ENCODE results near the gene SLC16A12. TPM values are rescaled to one million over a fixed set of nuclear protein-coding genes. Genes with fewer than 3 reads are reported as not detected.

Gene SLC16A12
- total and polyA plus RNA-seq, 2 of the 8 experiments (the other 6 are each of a cell fraction or from before 2014, with no cell fraction given) = 1.6 to 1.9 TPM

DNA sequence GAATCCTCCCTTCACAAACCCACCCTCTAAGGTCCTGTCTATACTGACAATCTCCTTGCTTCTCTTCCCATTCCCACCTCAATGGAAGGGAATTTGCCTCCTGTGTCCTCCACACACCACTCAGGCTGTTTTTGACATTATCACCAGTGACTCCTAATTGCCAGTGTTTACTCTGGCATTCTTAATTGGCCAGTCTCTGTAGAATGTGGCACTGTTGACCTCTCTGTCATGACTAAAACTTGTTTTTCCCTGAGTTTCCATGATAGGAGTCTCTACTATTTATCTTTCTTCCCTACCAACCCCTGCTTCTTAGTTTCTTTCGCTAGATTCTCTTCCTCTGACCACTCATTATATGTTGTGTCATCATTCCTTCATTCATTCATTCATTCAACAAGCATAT, 12.1 kb downstream of the SLC16A12 start (continued):
- TF ChIP-seq, protein P1, sequence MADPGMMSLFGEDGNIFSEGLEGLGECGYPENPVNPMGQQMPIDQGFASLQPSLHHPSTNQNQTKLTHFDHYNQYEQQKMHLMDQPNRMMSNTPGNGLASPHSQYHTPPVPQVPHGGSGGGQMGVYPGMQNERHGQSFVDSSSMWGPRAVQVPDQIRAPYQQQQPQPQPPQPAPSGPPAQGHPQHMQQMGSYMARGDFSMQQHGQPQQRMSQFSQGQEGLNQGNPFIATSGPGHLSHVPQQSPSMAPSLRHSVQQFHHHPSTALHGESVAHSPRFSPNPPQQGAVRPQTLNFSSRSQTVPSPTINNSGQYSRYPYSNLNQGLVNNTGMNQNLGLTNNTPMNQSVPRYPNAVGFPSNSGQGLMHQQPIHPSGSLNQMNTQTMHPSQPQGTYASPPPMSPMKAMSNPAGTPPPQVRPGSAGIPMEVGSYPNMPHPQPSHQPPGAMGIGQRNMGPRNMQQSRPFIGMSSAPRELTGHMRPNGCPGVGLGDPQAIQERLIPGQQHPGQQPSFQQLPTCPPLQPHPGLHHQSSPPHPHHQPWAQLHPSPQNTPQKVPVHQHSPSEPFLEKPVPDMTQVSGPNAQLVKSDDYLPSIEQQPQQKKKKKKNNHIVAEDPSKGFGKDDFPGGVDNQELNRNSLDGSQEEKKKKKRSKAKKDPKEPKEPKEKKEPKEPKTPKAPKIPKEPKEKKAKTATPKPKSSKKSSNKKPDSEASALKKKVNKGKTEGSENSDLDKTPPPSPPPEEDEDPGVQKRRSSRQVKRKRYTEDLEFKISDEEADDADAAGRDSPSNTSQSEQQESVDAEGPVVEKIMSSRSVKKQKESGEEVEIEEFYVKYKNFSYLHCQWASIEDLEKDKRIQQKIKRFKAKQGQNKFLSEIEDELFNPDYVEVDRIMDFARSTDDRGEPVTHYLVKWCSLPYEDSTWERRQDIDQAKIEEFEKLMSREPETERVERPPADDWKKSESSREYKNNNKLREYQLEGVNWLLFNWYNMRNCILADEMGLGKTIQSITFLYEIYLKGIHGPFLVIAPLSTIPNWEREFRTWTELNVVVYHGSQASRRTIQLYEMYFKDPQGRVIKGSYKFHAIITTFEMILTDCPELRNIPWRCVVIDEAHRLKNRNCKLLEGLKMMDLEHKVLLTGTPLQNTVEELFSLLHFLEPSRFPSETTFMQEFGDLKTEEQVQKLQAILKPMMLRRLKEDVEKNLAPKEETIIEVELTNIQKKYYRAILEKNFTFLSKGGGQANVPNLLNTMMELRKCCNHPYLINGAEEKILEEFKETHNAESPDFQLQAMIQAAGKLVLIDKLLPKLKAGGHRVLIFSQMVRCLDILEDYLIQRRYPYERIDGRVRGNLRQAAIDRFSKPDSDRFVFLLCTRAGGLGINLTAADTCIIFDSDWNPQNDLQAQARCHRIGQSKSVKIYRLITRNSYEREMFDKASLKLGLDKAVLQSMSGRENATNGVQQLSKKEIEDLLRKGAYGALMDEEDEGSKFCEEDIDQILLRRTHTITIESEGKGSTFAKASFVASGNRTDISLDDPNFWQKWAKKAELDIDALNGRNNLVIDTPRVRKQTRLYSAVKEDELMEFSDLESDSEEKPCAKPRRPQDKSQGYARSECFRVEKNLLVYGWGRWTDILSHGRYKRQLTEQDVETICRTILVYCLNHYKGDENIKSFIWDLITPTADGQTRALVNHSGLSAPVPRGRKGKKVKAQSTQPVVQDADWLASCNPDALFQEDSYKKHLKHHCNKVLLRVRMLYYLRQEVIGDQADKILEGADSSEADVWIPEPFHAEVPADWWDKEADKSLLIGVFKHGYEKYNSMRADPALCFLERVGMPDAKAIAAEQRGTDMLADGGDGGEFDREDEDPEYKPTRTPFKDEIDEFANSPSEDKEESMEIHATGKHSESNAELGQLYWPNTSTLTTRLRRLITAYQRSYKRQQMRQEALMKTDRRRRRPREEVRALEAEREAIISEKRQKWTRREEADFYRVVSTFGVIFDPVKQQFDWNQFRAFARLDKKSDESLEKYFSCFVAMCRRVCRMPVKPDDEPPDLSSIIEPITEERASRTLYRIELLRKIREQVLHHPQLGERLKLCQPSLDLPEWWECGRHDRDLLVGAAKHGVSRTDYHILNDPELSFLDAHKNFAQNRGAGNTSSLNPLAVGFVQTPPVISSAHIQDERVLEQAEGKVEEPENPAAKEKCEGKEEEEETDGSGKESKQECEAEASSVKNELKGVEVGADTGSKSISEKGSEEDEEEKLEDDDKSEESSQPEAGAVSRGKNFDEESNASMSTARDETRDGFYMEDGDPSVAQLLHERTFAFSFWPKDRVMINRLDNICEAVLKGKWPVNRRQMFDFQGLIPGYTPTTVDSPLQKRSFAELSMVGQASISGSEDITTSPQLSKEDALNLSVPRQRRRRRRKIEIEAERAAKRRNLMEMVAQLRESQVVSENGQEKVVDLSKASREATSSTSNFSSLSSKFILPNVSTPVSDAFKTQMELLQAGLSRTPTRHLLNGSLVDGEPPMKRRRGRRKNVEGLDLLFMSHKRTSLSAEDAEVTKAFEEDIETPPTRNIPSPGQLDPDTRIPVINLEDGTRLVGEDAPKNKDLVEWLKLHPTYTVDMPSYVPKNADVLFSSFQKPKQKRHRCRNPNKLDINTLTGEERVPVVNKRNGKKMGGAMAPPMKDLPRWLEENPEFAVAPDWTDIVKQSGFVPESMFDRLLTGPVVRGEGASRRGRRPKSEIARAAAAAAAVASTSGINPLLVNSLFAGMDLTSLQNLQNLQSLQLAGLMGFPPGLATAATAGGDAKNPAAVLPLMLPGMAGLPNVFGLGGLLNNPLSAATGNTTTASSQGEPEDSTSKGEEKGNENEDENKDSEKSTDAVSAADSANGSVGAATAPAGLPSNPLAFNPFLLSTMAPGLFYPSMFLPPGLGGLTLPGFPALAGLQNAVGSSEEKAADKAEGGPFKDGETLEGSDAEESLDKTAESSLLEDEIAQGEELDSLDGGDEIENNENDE (IDR thresholded peaks at IDR 0.05; ENCODE audit: insufficient replicate concordance, low read length) = no peak
- TF ChIP-seq TBP (IDR thresholded peaks at IDR 0.05; ENCODE audit: low read depth, low read length) (no peak), TEAD4 (IDR thresholded peaks at IDR 0.05; ENCODE audit: low read depth, low read length) (no peak), FOSL1 (IDR thresholded peaks at IDR 0.05; ENCODE audit: insufficient read depth, low read depth, low read length) (no peak), SP2 (IDR thresholded peaks at IDR 0.05; ENCODE audit: low read length) (no peak), JUN (IDR thresholded peaks at IDR 0.05; ENCODE audit: low read depth, low read length) (no peak), BRCA1 (IDR thresholded peaks at IDR 0.05; ENCODE audit: low read depth, low read length) (no peak), JUND (IDR thresholded peaks at IDR 0.05; ENCODE audit: low read length) (no peak), CREB1 (IDR thresholded peaks at IDR 0.05) (no peak), BACH1 (IDR thresholded peaks at IDR 0.05; ENCODE audit: low read length) (no peak), SIN3A (conservative IDR thresholded peaks at IDR 0.05 in 1 of 2, IDR thresholded peaks at IDR 0.05 in 1 of 2; ENCODE audit: low read depth in 1 of 2, low read length in 2 of 2) (no peak), CTBP2 (IDR thresholded peaks at IDR 0.05; ENCODE audit: borderline replicate concordance, insufficient read depth, insufficient read length, low read length) (no peak)

Measured in H1 (cell line).